B cell (primary cell): ENCODE data around the gene MOGAT1. TPM values are rescaled to one million over a fixed set of nuclear protein-coding genes. Genes with fewer than 3 reads are reported as not detected.

ENCODE experiments used
- ATAC-seq: fragments of 200-7000 bp; cut with Tn5 transposase; one replicate; pipeline ENCODE4 v1.10.0; 2021; ENCODE audit warnings: low read depth, mild to moderate bottlenecking, moderate number of reproducible peaks, moderate library complexity
- CTCF ChIA-PET: fragments of 350-600 bp; sonication (Branson Sonifier 250); formaldehyde crosslinking; loops from one replicate; lab custom pipeline; 2021; ENCODE audit warnings: antibody characterized with exemption, inconsistent platforms; lab: Charles Lee
- POLR2A ChIA-PET: fragments of 350-600 bp; sonication (Branson Sonifier 250); formaldehyde crosslinking; loops from one replicate; lab custom pipeline; 2021; ENCODE audit warnings: antibody characterized with exemption; lab: Charles Lee
- DNase-seq: peaks from one replicate; pipeline ENCODE4 v3.0.0; 2013
- H2AFZ ChIP-seq: 2 replicates; pipeline ENCODE4 v1.6.1; 2012; ENCODE audit warnings: mild to moderate bottlenecking, low read depth, low read length; ENCODE audit not compliant: insufficient read depth, poor library complexity, severe bottlenecking
- H3K27ac ChIP-seq, 2 donors: 1 replicate in 1 of 2; 2 replicates in 1 of 2; pipeline ENCODE4 v1.5.1; 2012 to 2013; ENCODE audit warnings: low read length in 2 of 2, mild to moderate bottlenecking in 2 of 2, moderate library complexity in 1 of 2
- H3K27me3 ChIP-seq, 4 experiments: fragments of 200-600 bp in 1 of 4; sonication (generic) in 1 of 4; replicated peaks in 1 of 4; 1 replicate in 2 of 4; 2 replicates in 2 of 4; pipeline versions ENCODE4 v1.6.1 to v1.7.0; 2013 to 2016; ENCODE audit warnings: low read length in 3 of 4, mild to moderate bottlenecking in 2 of 4, mixed read lengths in 1 of 4, moderate library complexity in 1 of 4; ENCODE audit not compliant: insufficient read depth in 4 of 4, control insufficient read depth in 3 of 4; ENCODE audit errors: control extremely low read depth in 1 of 4
- H3K36me3 ChIP-seq, 2 experiments: replicated peaks in 1 of 2; 1 replicate in 1 of 2; 2 replicates in 1 of 2; pipeline versions ENCODE4 v1.6.1 to v1.7.1; 2013; ENCODE audit warnings: low read length in 1 of 2; ENCODE audit not compliant: insufficient read depth in 2 of 2, control insufficient read depth in 1 of 2; ENCODE audit errors: control extremely low read depth in 1 of 2, extremely low read depth in 1 of 2
- H3K4me1 ChIP-seq, 2 donors: fragments of 200-600 bp in 1 of 2; sonication (generic) in 1 of 2; 1 replicate in 1 of 2; 2 replicates in 1 of 2; pipeline versions ENCODE4 v1.5.1 to v1.6.1; 2013 to 2017; ENCODE audit warnings: low read length in 2 of 2; ENCODE audit not compliant: control insufficient read depth in 2 of 2, insufficient read depth in 2 of 2
- H3K4me2 ChIP-seq: replicated peaks from 2 replicates; pipeline ENCODE3; 2012; ENCODE audit warnings: mild to moderate bottlenecking, low read depth, low read length; ENCODE audit not compliant: poor library complexity, severe bottlenecking
- H3K4me3 ChIP-seq, 5 experiments: fragments of 200-600 bp in 1 of 5; sonication (generic) in 1 of 5; 1 replicate in 3 of 5; 2 replicates in 2 of 5; pipeline versions ENCODE4 v1.5.1 to v1.7.0; 2011 to 2016; ENCODE audit warnings: low read length in 4 of 5, mild to moderate bottlenecking in 4 of 5, low read depth in 2 of 5, control low read depth in 1 of 5, moderate library complexity in 1 of 5; ENCODE audit not compliant: insufficient read depth in 1 of 5; ENCODE audit errors: control extremely low read depth in 1 of 5, extremely low read depth in 1 of 5
- H3K79me2 ChIP-seq: fragments of 200-600 bp; sonication (generic); one replicate; pipeline ENCODE4 v1.6.0; 2016; ENCODE audit warnings: low read length; ENCODE audit not compliant: control insufficient read depth, insufficient read depth
- H3K9ac ChIP-seq: fragments of 200-600 bp; sonication (generic); 2 replicates; pipeline ENCODE4 v1.6.1; 2017; ENCODE audit warnings: mild to moderate bottlenecking, low read length, moderate library complexity
- H3K9me3 ChIP-seq, 3 donors: one replicate each; pipeline versions ENCODE4 v1.6.1 to v1.7.1; 2013; ENCODE audit warnings: low read length in 2 of 3; ENCODE audit not compliant: control insufficient read depth in 2 of 3, insufficient read depth in 1 of 3; ENCODE audit errors: control extremely low read depth in 1 of 3
- H4K20me1 ChIP-seq: 2 replicates; pipeline ENCODE4 v1.6.0; 2012; ENCODE audit warnings: mild to moderate bottlenecking, low read length; ENCODE audit not compliant: insufficient read depth, control insufficient read depth, poor library complexity, severe bottlenecking
- H3K27ac Mint-ChIP-seq: one replicate; pipeline ENCODE4 v1.8.0; 2021; ENCODE audit warnings: mixed read lengths
- H3K27me3 Mint-ChIP-seq: one replicate; pipeline ENCODE4 v1.8.0; 2021; ENCODE audit warnings: mixed read lengths
- H3K4me1 Mint-ChIP-seq: one replicate; pipeline ENCODE4 v1.8.0; 2021; ENCODE audit warnings: mixed read lengths
- H3K4me3 Mint-ChIP-seq: one replicate; pipeline ENCODE4 v1.8.0; 2021; ENCODE audit warnings: mixed read lengths
- H3K9me3 Mint-ChIP-seq: one replicate; pipeline ENCODE4 v1.8.0; 2022; ENCODE audit warnings: mixed read lengths; ENCODE audit not compliant: insufficient read depth
- CTCF ChIP-seq: fragments of 200-600 bp; IDR thresholded peaks from one replicate; pipeline ENCODE4 v1.8.0; 2022; ENCODE audit warnings: antibody characterized with exemption, mild to moderate bottlenecking
- EZH2 ChIP-seq: IDR thresholded peaks from 2 replicates; pipeline ENCODE4 v1.6.1; 2012; ENCODE audit warnings: borderline replicate concordance, low read depth, mild to moderate bottlenecking, moderate library complexity, low read length; ENCODE audit not compliant: insufficient read depth, poor library complexity, severe bottlenecking
- WGBS: methylation state at CpG from one replicate; pipeline ENCODE4 v1.1.5; 2013; ENCODE audit warnings: missing lambda C conversion rate; ENCODE audit not compliant: insufficient coverage; 5-methylcytosine and 5-hydroxymethylcytosine counted together
- intact Hi-C: fragments of 100-400 bp; cut with micrococcal nuclease; formaldehyde crosslinking; loops from one replicate; pipeline ENCODE4 v1.10.0; 2022
- polyA plus RNA-seq: library from polyadenylated mRNA; depleted of rRNA; stranded (reverse); fragments of >200 nt; gene quantifications from 2 replicates; pipeline ENCODE4 v1.2.3, GENCODE V29; 2012
- total RNA-seq, 2 donors: library from RNA; stranded (reverse); fragments of 120-200 nt in 1 of 2; gene quantifications; 1 replicate in 1 of 2; 2 replicates in 1 of 2; pipeline versions ENCODE4 v1.2.3 to v1.2.4, GENCODE V29; 2013 to 2022

The MOGAT1 gene
- total and polyA plus RNA-seq, 2 donors (not counting 1 experiment from before 2014, with no cell fraction given) = not detected

GRCh38 chr2:222752746-222753145, 81.3 kb downstream of the MOGAT1 start:
- Histone ChIP-seq H3K27ac (no peak overlapping the region), H3K36me3 (no peaks in the 10 kb centered on the region), H4K20me1 (no peaks in the 10 kb centered on the region), H3K4me2 (no peak overlapping the region), H3K27me3 (no peaks in the 10 kb centered on the region), H3K9me3 (peaks cover 0 to 4% (median 4%) of the 10 kb centered on the region in 3 donors), H3K4me1 (no peaks in the 10 kb centered on the region), H2AFZ (no peak overlapping the region), H3K4me3 (no peak overlapping the region), H3K79me2 (no peaks in the 10 kb centered on the region), H3K9ac (no peak overlapping the region)
- Mint-ChIP-seq H3K4me3 (no peak overlapping the region), H3K27ac (no peak overlapping the region), H3K27me3 (peaks cover 4% of the 10 kb centered on the region), H3K9me3 (no peaks in the 10 kb centered on the region), H3K4me1 (peaks cover 6% of the 10 kb centered on the region)
- TF ChIP-seq CTCF (no peak), EZH2 (no peak)
- ATAC-seq (no peak), DNase-seq (no peak)
- ChIA-PET CTCF (no interaction called here), POLR2A (no interaction called here)
- intact Hi-C loops = no loop called here
- WGBS = 97% methylated on average over 3 of the region's 5 CpGs

- Mint-ChIP-seq H3K9me3 (no peaks in the 10 kb centered on the region), H3K4me3 (no peak overlapping the region), H3K4me1 (peaks cover 6% of the 10 kb centered on the region), H3K27ac (no peak overlapping the region), H3K27me3 (peaks cover 4% of the 10 kb centered on the region)
- TF ChIP-seq EZH2 (no peak), CTCF (no peak)
- no peak overlapping the region for H3K9ac ChIP-seq
- no peak overlapping the region for H3K4me3 ChIP-seq
- whole genome bisulfite sequencing = no CpG with 5 or more reads among the region's 2 CpGs
- ChIA-PET POLR2A (no interaction called here), CTCF (no interaction called here)
- H2AFZ ChIP-seq = no peak overlapping the region
- intact Hi-C loops = no loop called here
- no peaks in the 10 kb centered on the region for H3K4me1 ChIP-seq
- H3K27ac ChIP-seq = no peak overlapping the region
- no peak overlapping the region for H3K4me2 ChIP-seq
- peaks cover 0 to 4% (median 4%) of the 10 kb centered on the region in 3 donors for H3K9me3 ChIP-seq
- no peaks in the 10 kb centered on the region for H3K79me2 ChIP-seq
- no peaks in the 10 kb centered on the region for H4K20me1 ChIP-seq
- DNase-seq = no peak
- no peaks in the 10 kb centered on the region for H3K36me3 ChIP-seq
- no peaks in the 10 kb centered on the region for H3K27me3 ChIP-seq
- ATAC-seq = no peak
Observed at GRCh38 chr2:222753251-222753824, 81.9 kb downstream of the MOGAT1 start.
